Breast epithelium (tissue), 3 donors: Measurements from ENCODE around the gene CYP2U1.

Experiments
- POLR2A ChIP-seq: fragments of 450-650 bp; IDR thresholded peaks from one replicate; pipeline ENCODE4 v1.6.1; 2016; ENCODE audit warnings: antibody characterized with exemption, mild to moderate bottlenecking, moderate library complexity
- TF ChIP-seq, protein P1 (sequence below), 3 donors: fragments of 450-650 bp; IDR thresholded peaks; one replicate each; pipeline ENCODE4 v1.5.1; 2016 to 2017; ENCODE audit warnings: antibody characterized with exemption in 3 of 3, mild to moderate bottlenecking in 3 of 3, moderate library complexity in 3 of 3

DNA sequence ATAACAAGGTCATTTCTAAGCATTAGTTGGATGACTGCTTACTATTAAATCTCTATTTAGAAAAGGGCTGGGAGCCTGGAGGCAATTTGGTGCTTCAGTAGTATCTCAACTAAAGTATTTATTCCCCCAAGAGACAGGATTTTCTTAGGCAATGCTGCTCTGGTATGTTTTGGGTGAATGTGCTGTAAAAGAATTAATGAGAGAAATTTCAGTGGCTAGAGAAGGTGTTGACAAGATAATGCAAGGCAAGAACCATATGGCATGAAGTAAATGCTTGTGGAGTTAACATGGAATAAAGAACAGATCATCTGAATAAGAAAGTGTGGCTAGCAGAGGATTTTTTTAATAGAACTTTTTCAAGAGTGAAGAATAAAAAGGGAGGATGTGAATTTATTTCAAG is 3.9 kb downstream of the CYP2U1 start:
- TF ChIP-seq POLR2A: no peak
- TF ChIP-seq, protein P1, sequence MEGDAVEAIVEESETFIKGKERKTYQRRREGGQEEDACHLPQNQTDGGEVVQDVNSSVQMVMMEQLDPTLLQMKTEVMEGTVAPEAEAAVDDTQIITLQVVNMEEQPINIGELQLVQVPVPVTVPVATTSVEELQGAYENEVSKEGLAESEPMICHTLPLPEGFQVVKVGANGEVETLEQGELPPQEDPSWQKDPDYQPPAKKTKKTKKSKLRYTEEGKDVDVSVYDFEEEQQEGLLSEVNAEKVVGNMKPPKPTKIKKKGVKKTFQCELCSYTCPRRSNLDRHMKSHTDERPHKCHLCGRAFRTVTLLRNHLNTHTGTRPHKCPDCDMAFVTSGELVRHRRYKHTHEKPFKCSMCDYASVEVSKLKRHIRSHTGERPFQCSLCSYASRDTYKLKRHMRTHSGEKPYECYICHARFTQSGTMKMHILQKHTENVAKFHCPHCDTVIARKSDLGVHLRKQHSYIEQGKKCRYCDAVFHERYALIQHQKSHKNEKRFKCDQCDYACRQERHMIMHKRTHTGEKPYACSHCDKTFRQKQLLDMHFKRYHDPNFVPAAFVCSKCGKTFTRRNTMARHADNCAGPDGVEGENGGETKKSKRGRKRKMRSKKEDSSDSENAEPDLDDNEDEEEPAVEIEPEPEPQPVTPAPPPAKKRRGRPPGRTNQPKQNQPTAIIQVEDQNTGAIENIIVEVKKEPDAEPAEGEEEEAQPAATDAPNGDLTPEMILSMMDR (IDR thresholded peaks at IDR 0.05): no peak
